ENCODE data around the gene RHEX.
A peak's percentile ranks its signal among the peaks of the same experiment; 100 is the strongest.

The RHEX gene

DNA sequence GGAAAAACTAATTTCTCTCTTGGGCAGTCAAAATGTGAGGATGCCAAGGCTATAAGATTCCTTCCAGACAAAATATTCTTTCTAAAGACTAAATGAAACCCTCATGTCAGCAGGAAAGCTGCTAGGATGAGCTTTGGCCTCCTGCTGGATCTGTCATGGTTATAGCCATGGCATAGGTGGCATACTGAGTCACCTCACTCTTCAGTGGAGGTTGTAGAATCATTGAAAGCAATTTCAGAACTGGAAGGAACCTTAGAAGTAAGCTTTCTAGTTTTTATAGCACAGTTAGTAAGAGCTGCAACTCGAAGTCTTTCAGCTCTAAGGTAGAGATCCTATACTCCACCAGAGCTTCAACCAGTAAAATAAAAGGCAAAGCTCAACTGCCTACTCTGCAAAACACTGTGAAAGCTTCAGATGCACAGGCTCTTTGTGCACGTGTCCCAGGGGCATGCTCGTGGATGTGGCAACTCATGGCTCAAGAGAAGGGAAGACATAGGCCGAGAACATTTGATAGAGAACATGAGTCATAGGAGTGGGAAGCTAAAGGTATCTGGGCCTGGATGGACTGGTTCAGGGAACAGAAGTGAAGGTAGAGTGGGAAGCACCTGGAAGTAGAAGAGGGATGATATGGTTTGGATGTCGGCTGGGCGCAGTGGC, 58.4 kb downstream of the RHEX start:
- TF ChIP-seq, protein P1, sequence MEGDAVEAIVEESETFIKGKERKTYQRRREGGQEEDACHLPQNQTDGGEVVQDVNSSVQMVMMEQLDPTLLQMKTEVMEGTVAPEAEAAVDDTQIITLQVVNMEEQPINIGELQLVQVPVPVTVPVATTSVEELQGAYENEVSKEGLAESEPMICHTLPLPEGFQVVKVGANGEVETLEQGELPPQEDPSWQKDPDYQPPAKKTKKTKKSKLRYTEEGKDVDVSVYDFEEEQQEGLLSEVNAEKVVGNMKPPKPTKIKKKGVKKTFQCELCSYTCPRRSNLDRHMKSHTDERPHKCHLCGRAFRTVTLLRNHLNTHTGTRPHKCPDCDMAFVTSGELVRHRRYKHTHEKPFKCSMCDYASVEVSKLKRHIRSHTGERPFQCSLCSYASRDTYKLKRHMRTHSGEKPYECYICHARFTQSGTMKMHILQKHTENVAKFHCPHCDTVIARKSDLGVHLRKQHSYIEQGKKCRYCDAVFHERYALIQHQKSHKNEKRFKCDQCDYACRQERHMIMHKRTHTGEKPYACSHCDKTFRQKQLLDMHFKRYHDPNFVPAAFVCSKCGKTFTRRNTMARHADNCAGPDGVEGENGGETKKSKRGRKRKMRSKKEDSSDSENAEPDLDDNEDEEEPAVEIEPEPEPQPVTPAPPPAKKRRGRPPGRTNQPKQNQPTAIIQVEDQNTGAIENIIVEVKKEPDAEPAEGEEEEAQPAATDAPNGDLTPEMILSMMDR (IDR thresholded peaks at IDR 0.05; ENCODE audit: low read length, missing control alignments): no peak
- peak; percentile 24 for DNase-seq (ENCODE audit: low read depth)
- no peak overlapping the region for H3K4me3 ChIP-seq (replicated peaks; ENCODE audit: low read depth, low read length)

DNA sequence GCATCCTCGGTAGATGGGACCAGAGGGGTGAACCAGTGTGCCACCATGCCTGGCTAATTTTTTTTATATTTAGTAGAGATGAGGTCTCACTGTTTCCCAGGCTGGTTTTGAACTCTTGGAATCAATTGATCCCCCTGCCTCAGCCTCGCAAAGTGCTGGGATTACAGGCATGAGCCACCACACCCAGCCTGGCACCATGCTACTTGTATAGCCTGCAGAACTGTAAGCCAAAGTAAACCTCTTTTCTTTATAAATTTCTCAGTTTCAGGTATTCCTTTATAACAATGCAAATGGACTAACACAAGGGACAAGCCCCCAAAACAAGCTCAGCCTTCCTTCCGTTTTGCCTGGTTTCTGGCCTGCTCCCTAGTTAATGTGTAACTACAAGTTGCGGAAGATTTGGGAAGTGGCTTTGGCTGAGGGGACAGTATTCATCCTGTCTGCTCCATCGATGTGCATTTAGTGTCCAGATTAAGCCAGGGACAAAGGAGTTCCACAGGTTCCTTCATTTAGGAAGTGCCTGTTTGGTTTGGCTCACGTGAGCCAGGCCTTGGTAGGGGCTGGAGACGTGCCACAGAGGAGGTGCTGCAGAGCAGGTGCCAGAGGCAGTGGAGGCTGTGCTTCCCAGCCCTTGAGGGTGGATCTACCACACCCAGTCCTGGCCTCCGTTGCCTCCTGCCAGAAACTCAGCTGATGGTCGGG, 59.8 kb downstream of the RHEX start:
- no peak overlapping the region for H3K4me3 ChIP-seq (replicated peaks; ENCODE audit: low read depth, low read length)
- DNase-seq (ENCODE audit: low read depth): no peak
- TF ChIP-seq, protein P1 (IDR thresholded peaks at IDR 0.05; ENCODE audit: low read length, missing control alignments): no peak

DNA sequence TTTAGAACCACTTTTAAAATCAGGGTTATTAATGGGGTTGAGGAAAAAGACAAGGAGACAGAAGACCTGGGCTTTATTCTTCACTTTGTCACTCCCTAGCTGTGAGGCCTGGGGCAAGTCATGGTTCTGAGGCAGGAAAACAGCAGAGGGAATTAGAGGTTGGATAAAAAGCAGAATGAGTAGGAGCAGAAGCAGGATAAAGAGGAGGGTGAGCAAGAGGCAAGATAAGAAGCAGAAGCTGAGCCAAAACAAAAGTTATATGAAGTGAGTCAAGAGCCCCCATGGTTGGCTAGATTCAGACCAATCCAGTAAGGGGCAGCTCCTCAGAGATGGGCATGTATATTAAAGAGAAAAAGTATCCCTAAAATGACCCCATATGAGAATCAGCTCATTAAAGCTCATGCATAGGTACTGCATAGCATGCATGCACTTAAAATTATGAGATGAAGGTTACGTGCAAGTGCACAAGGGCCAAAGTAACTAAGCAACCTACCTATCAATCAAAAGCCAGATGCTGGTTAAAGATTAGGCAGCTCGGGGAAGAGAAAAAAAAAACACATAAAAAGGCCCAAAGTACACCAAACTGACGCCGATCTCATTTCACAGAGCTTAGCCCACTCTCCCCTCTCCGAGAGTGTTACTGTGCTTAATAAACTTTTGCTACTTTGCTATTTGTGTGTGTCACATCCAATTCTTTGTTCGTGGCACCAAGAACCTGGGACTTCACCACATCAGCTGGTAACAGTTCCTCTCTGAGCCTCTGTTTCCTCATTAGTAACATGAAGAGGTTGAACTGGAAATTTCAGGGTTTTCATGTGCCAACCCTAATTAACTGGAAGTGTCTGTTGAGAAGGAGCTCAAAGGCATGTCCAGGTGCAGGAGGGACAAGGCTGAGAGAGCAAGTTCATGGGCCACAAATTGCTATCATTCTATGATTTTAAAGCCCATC, 62.0 kb downstream of the RHEX start:
- no peak overlapping the region for H3K4me3 ChIP-seq (replicated peaks; ENCODE audit: low read depth, low read length)
- TF ChIP-seq, protein P1 (IDR thresholded peaks at IDR 0.05; ENCODE audit: low read length, missing control alignments): no peak
- peak; percentile 12 for DNase-seq (ENCODE audit: low read depth)

DNA sequence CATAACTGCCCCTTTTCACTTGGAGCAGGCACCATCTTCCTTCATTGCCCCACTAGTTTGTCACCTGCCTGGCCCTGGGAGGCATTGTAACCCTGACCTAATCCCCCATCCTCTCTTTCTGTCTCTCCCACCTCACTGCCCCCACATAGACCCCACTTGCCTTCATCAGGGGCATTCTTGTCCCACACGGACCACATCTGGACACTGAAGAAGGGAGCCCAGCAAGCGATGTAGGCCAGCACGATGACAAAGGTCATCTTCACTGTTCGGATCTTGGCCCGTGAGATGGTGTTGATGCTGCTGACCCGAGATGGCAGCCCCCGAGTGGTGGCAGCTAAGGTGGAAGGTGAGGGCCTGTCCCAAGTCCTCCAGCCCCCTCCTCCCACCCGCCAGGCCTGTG, 62.8 kb downstream of the RHEX start:
- H3K4me3 ChIP-seq (replicated peaks; ENCODE audit: low read depth, low read length): no peak overlapping the region
- DNase-seq (ENCODE audit: low read depth): no peak
- TF ChIP-seq, protein P1 (IDR thresholded peaks at IDR 0.05; ENCODE audit: low read length, missing control alignments): no peak

DNA sequence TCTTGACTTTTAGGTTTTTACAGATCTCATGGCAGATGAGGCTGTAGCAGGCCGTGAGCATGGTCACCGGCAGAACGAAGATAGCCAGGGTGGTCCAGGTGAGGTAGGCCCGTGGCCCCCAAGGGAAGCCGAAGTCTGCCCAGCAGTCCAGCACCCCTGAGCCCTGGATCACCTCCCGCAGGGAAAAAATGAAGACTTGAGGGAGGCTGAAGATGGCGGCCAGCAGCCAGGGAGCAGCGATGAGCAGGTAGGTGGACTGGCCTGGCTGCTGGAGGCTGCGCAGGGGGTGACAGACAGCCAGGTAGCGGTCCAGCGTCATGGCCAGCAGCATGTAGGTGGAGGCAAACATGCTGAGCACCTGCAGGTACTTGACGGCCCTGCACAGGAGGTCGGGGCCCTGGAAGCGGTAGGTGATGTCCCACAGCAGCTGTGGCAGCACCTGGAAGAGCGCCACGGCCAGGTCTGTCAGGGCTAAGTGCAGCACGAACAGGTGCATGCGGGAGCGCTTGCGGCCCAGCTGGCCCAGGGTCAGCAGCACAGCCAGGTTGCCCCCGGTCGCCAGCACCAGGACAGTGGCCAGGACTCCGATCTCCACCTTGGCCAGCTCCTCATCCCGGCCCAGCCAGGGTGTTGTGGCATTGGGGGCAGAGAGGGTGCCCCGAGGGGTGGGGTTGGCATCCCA, 63.4 kb downstream of the RHEX start:
- no peak for DNase-seq (ENCODE audit: low read depth)
- TF ChIP-seq, protein P1 (IDR thresholded peaks at IDR 0.05; ENCODE audit: low read length, missing control alignments): no peak
- H3K4me3 ChIP-seq (replicated peaks; ENCODE audit: low read depth, low read length): no peak overlapping the region

DNA sequence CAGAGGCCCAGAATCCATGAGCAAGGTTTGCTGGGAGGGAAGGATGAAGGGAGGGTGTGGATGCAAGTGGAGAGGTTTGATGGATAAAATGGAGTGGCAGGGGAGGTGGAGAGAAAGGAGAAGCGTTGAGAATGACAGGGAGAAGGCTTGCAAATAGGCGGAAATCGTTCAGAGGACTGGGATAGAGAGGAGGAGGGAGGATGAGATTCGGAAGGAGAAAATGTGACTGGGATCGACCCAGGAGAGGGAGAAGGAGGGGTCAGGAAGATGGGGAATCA, 63.8 kb downstream of the RHEX start:
- TF ChIP-seq, protein P1 (IDR thresholded peaks at IDR 0.05; ENCODE audit: low read length, missing control alignments): no peak
- peak overlapping the region; percentile 21 for H3K4me3 ChIP-seq (replicated peaks; ENCODE audit: low read depth, low read length)
- no peak for DNase-seq (ENCODE audit: low read depth)
